Dedifferentiated amniotic fluid mesenchymal stem cell (primary cell): ENCODE measurements around the gene LRCH4.
A peak's percentile ranks its signal among the peaks of the same experiment; 100 is the strongest.

ENCODE experiments used
- DNase-seq: peaks from one replicate; pipeline ENCODE4 v3.0.0-alpha.2; 2016; ENCODE audit errors: extremely low spot score

Gene LRCH4

DNA sequence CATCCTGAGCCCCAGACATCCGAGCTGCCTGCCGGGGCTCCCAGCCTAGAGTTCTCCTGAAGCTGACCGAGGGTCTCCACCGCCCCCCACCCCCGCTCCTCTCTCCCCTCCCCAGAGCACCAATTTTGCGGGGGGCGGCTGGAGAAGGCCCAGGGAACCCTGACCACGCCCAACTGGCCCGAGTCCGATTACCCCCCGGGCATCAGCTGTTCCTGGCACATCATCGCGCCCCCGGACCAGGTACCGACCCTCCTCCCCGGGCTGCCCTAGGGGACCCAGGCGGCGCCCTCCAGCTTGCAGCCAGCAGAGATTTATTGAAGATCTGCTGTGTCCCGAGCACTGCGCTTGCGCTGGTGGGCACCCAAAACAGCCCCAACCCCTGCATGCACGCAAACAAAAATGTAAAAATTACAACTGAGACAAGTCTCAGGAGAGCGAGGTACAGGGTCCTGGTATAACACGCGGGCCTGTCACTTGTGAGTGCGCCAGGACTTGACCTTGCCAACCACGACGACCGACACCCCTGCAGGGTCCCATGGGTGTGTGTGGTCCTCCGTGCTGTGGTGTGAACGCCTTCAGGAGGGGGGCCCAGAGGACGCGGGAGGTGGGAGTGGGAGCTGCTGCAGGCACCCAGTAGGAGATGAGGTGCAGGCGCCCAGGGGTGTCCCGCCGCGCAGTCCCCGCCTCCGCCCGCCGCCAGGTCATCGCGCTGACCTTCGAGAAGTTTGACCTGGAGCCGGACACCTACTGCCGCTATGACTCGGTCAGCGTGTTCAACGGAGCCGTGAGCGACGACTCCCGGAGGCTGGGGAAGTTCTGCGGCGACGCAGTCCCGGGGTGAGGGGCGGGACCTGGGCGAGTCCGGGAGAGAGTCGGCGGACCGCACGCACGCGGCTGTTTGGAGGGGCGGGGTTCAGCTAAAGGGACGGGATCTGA lies 19.3 kb upstream of the LRCH4 start:
- DNase-seq: no peak

DNA sequence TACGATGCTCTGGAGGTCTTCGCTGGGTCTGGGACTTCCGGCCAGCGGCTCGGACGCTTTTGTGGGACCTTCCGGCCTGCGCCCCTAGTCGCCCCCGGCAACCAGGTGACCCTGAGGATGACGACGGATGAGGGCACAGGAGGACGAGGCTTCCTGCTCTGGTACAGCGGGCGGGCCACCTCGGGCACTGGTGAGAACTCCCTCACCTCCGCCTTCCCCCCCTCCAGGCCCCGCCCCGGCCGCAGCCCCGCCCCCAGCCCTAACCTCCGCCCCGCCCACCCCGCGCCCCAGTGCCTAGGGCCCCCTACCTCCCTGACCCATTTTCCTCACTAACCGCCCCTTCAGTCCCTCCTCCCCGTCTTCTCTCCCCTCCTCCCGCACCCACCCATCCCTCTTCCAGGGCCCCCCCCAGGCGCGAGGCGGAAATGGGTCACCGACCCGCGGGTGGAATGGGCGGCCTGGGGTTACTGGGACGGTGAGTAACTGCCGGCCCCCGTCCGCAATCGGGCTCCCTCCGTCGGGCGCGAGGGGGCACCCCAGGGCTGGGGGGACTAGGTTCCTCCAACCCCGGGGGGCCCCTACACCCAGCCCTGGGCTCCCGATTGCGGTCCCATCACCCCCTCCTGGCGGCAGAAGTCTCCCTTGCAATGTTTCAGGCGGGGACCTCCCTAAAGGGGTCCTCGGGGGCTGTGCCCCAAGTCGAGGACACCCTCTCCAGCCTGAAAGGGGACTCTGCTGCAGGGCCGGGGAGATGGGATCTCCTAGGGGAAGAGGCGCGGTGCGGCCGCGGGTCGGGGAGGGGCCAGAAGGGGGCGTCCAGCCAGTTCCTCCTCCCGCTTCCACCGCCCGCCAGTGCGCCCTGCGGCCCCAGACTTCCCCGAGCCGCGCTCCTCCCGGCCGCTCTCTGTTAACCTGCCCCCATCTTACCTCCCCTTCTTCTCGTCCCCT lies 18.4 kb upstream of the LRCH4 start:
- no peak for DNase-seq

DNA sequence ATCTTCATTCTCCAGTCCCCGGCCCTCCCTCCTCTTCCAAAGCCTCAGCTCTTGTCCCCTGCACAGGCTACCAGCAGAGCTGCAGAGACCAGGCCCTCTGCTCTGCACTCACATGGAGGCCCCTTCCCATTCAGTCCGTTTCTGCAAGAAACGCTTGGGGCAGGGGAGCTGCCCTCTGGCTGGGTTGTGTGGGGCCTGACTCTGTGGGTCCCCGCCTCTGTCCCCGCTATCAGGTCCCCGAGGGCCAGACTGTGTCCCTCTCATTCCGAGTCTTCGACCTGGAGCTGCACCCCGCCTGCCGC lies 17.7 kb upstream of the LRCH4 start:
- no peak for DNase-seq

DNA sequence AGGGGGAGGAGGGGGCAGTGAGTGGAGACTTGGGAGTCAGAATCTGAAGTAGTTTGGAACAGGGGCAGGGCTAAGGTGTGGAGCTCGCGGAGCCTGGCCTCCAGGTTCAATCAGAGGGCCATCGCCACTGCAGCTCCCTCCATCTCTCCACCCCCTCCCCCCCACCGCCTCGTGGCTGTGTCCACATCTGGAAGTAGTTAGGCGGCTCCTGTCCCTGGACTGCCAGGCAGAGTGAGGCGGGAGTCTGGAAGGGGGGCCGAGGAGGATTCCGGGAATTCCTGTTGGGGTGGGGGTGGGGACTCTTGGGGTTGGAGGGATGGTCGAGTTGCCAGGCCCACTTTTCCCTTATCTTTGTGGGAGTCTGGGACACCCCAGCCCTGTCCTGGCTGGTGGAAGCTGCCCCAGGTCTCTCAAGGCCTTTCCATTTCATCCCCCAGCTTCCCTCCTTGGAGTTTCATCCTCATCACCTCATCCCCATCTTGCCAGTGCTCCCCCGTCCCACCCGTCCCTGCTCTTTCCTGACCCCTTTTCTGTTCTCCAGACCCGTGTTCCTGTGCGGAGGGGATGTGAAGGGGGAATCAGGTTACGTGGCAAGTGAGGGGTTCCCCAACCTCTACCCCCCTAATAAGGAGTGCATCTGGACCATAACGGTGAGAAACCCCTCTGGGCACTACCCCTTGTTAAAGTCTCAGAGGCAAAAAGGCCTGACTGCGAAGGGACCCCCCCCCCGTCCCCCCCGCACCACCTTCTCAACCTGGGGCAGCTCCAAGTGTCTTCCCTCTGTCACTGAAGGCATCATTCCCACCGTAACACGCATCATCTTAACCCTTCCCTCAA lies 17.2 kb upstream of the LRCH4 start:
- DNase-seq: peak; percentile 63

DNA sequence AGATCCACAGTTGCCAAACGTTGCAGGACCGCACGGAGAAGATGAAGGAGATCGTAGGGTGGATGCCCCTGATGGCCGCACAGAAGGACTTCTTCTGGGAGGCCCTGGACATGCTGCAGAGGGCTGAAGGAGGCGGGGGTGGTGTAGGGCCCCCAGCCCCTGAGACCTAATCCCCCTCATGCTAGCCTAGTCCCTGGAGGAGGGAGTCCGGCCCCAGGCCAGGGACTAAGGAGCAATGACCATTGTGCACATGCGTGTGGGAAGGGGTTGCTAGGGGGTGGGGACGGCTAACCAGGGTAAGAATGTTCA lies 14.8 kb upstream of the LRCH4 start:
- DNase-seq: no peak

DNA sequence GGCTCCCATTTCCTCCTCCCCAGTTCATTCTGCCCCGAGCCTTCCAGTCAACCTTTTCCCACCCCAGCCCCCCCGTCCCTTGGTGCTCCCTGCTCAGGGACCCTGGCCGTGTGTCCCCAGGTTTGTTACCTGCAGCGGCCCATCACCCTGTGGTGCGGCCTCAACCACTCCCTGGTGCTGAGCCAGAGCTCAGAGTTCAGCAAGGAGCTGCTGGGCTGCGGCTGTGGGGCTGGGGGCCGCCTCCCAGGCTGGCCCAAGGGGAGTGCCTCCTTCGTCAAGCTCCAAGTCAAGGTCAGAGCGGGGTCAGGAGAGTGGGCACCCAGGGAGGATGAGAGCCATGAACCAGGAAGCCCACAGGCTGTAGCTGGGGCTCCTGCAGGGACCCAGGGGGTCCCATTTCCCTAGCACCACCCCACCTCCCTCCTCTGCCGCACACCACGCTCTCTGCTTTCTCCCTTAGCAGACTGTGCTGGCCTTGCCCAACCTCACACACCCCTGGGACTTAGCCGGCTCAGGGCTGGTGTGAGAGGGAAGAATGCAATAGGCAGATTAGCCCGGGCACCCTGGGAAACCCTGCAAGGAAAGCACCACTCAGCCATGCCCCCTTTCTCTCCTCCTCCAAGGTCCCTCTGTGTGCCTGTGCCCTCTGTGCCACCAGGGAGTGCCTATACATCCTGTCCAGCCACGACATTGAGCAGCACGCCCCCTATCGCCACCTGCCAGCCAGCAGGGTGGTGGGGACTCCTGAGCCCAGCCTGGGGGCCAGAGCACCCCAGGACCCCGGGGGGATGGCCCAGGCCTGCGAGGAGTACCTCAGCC lies 14.2 kb upstream of the LRCH4 start:
- DNase-seq: no peak

DNA sequence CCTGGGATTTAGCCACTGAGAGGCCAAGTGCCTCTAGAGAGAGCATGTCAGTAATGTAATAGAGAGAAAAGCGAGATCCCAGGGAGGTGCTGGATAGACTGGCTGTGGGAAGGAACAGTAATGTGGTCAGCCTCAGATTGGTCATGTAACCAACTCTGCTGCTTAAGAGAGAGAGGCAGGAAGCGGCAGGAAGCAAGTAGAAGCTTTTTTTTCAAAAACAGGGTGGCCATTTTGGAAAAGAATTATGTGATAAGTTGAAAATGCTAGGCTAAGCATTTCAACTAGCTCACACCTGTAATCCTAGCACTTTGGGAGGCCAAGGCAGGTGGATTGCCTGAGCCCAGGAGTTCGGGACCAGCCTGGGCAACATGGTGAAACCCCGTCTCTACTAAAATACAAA lies 12.5 kb upstream of the LRCH4 start:
- DNase-seq: no peak

DNA sequence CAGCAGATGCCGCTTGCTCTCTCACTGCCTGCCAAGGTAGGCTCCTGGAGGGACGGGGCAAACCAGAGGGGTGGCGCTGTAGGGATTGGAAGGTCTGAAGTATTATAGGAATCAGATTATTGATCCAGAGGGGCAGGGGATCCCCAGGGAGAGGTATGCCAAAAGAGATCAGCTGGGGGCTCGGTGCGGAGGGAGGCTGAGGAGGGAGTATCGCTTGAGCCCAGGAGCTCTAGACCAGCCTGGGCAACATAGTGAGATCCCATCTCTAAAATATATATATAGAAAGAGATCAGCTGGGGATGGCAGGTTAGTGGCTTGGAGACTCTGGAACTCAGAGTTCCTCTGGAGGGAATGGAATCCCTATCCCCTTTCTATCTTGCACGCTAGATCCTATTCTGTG lies 9.3 kb upstream of the LRCH4 start:
- no peak for DNase-seq

DNA sequence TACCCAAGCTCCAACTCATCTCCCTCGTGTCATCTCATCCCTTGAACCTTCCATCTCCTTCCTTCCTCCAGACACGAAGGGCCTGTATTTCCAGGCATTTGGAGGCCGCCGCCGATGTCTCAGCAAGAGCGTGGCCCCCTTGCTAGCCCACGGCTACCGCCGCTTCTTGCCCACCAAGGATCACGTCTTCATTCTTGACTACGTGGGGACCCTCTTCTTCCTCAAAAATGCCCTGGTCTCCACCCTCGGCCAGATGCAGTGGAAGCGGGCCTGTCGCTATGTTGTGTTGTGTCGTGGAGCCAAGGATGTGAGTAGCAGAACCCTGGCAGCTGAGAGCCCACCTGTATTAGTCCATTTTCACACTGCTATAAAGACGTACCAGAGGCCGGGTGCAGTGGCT lies 5.7 kb upstream of the LRCH4 start:
- no peak for DNase-seq

DNA sequence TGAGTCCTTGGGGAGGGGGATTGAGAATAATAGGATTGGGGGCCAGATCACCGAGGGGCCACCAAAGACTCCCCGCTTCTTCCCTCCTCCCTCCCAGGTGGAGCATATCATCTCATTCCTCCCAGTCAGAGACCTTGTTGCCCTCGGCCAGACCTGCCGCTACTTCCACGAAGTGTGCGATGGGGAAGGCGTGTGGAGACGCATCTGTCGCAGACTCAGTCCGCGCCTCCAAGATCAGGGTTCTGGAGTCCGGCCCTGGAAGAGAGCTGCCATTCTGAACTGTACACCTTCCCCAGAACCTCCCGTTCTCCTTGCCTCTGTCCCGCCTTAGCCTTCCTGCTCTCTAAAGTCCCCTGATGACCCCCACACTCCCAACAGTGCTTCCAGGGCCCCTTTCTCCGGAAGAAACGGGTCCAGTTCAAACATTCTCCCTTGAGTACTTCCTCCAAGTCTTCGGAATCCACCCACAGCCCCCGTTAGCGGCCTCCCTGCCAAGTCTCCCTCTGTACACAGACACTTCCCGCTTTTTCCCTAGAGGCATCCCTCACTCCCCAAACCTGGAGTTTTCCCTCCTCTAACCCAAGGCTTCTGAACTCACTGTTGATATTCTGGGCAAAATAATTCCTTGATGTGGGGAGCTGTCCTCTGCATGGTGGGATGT lies 4.3 kb upstream of the LRCH4 start:
- DNase-seq: no peak

DNA sequence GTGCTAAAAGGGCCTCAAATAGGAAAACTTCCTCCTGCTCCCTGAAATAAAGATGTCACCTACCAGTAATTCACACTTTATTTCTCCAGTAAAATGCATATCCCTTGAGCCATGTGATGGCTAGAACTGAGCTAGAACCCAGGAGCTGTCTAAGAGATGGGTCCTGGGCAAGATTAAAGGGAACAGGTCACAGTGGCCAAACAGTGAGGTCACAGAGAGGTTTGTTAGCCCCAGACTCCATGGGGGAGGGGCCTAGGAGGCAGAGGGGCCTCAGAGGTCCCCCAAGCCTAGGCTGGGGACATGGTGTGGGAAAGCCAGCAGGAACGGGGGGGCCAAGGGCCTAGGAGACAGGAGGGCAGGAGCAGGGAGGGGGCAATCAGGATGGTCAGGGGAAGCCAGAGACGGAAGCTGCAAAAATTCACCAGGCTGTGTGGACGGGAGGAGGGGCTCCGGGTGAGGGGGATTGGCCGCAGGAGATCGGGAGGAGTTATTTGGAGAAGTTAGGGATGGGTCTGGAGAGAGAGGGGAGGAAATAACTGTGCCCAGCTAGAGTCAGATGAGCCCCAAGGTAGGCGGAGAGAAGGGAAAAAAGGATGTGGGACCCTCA lies 3.5 kb upstream of the LRCH4 start:
- DNase-seq: no peak

DNA sequence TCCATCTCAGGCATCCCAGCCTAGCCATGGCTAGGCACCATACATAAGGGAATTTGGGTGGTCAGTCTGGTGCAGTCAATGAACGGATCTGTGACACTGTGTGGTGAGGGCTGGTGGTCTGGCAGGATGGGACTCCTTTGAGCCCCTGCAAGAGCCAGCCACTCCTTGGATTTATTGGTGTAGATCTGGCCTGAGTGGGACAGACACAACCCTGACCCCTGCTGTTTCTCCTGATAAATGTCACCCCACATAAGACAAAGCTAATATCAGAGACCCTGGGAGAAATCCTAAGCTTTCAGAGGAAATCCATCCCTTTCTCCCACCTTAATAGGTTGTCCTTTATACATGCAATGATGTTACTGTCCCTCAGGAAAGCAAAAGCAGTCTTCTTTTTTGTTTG lies 2.5 kb upstream of the LRCH4 start:
- no peak for DNase-seq

DNA sequence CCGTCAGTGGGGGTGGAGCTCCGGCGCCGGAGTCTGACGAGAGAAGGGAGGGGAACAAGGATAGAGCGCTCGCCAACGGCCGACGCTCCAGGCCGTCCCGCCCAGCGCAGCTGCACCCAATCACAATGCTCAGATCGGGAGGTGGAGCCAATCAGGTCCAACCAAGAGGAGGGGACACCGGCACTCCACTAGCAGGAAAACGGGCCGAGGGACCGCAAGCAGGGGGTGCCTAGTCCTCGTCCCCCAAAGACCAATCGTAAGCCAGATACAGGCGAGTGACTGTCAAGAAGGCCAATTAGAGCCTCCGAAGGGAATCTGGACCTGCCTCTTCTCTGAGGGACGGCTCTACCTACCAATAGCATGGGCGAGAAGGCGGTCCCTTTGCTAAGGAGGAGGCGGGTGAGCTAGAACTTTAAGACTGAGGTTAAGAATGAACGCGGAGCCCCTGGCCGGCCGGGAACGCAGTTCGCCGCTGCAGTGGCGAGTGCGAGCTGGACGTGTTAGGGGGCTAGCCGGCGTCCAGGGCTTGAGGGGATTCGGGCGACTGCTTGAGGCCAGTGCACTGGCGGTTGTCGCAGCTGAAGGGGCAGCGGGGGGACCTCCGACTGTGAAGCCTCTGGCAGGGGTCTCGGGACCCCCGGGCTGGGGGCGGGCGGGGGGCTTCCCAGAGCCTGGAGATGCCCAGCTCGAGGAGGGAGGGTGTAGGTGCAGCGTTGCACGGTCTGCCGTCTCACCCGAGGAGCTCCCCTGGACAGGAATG lies 517 bp upstream of the LRCH4 start, which contains the start of gene FBXO24:
Gene FBXO24 (plus strand): TSS at position 63 of the 760 bp plus-strand sequence. CDS start 298 bp downstream, at position 361.
- peak; percentile 100 for DNase-seq

DNA sequence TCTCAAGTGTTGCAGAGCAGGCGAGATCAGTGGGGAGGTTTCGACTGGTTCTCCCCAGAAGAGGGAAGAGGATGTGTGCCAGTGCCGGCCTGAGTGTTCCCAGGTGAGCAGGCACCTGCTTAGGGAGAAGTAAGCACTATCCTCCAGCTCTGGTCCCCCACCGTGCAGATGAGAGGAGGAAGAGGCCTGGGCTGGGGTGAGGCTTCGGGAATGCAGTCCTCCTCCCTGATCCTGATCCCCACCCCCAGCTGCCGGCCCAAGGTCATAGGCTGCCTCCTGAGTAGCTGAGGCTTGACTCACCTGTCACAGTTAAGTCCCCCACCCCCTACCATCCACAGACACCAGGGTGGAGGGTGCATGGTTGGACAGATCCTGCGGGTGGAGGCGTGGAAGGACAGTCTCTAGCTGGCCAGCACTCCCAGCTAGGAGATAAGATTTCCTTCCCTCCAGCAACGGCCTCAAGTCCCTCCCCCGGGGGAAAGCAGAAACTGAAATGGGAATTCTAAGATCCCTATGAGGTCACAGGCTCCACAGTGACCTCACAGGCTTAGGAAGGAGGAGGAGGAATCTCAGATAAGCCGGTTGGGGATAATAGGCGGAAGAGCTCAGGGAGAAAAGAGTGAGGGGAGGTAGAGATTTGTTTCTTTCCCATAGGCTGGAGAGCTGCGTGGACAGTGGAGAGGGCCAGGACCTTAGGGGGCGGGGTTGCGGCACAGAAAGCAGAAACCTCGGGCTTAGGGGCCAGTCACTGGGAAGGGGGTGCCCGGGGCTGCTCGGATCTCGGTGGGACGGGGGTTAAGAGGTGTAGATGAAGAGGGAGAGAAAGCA lies 1.0 kb downstream of the LRCH4 start:
- peak; percentile 59 for DNase-seq

DNA sequence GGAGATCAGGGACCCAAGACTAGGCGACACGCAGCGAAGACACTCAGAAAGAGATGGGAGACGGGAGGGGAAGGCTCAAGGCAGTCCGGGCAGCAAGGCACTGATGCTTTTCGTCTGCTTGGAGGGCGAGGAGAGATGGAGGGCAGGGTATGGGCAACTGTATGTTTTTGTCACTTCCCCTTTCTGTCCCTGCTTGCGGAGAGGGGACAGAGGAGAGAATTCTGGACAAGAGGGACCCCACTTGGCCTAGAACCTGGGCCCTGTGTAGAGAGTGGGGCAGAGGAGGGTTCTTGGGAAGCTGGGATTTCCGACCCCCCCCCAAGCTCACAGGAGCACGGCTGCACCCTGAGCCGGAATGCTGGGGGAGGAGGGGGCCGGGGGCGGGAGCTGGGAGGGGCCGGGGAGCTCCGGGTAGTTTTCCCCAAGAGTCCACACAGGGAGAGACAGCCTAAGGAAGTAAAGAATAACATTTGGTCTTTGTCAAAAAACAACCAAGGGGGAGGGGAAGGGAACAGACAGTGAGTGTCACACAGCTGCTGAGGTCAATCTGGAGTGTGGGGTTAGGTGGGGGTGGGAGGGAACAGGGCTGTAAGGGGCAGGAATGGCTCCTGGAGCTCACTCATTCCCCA lies 1.8 kb downstream of the LRCH4 start:
- no peak for DNase-seq

DNA sequence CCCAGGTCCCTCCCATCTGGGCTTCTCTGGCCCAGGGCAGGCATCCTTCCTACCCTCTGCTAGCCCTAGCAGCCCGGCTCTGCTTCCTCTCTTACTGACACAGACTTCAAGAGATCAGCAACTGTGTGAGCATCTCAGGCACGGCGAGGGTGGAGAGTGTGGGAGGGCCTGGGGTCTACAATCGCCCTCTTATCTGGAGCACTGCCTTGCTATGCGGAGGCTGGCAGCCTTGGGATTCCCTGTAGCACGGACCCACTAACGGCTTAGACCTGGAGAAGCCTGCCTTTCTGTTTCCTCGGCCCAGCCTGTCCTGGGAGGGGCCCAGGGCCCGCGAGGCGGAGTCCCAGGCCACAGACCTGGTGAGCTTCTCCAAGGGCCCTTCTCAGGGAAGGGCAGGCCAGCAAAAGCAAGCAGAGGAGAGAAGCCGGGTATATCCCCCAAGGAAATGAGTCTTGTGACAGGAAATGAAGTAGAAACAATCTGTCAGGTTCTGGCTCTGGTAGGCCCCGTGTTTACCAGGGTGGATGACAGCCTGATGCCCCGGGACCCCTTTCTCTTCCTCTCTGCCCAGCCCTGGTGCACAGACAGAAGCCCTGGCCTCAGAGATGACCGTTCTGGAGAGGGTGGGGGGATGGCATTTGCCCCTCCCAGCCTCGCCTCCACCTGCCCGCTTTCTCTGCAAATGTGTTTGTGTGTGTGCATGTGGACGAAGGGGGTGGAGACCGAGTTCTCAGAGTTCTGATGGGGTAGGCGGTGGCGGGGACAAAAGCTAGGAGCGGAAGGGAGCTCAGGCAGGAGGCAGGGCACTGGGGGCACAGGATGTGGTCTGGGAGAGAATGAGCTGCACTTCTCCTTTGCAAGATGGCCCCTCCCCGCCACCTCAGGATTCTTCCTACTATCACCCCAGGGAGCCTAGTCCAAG lies 2.5 kb downstream of the LRCH4 start:
- DNase-seq: no peak

DNA sequence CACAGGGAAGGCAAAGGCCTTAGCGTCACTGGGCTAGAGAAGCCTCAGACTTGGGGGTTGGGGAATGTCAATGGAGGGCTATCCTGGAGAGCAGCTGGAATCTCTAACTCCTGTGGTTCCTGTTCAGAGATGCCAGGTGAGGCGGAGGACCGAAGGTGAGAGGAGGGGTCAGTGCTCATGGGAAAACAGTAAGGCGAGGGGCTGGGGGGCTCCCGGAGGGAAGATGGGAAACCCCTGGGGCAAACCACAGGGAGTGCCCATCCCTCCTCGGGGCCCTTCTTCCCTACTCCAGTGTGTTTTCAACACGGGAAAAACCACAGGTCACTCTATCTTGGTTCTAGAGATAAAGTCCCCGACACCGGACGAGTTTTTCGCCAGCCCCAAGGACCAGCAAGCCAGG lies 3.3 kb downstream of the LRCH4 start:
- no peak for DNase-seq
